ENCODE data around the gene RANBP1. TPM values are rescaled to one million over a fixed set of nuclear protein-coding genes. Genes with fewer than 3 reads are reported as not detected.

Gene RANBP1
- total and polyA plus RNA-seq, 12 donors: 63.3 to 346 (median 126) TPM

DNA sequence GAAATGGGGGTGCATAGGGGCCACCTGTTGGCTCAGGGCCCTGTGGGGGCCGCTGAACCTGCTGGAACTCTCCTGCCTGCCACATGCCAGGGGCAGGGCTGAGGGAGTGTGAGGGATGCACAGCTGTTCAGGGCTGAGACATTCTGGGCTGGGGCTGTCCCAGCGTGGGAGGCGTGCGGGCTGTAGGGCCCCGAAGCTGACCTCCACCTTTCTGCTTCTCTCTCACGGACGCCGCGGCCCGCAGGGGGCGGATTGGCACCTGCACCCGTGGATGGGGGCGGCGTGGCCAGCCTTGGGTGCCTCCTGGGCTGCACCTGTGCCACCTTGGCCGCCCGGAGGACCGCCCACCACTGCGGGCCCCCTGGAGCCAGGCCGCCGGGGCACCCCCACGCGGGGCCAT lies 30.9 kb downstream of the RANBP1 start:
- 67 to 81% (median 78%) methylated on average over 3 to 22 of the region's 22 CpGs for WGBS, 4 donors
- DNase-seq: no peak
- TF ChIP-seq, protein P1, sequence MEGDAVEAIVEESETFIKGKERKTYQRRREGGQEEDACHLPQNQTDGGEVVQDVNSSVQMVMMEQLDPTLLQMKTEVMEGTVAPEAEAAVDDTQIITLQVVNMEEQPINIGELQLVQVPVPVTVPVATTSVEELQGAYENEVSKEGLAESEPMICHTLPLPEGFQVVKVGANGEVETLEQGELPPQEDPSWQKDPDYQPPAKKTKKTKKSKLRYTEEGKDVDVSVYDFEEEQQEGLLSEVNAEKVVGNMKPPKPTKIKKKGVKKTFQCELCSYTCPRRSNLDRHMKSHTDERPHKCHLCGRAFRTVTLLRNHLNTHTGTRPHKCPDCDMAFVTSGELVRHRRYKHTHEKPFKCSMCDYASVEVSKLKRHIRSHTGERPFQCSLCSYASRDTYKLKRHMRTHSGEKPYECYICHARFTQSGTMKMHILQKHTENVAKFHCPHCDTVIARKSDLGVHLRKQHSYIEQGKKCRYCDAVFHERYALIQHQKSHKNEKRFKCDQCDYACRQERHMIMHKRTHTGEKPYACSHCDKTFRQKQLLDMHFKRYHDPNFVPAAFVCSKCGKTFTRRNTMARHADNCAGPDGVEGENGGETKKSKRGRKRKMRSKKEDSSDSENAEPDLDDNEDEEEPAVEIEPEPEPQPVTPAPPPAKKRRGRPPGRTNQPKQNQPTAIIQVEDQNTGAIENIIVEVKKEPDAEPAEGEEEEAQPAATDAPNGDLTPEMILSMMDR (IDR thresholded peaks at IDR 0.05): no peak
- TF ChIP-seq POLR2A (IDR thresholded peaks at IDR 0.05): no peak
- H3K9me3 ChIP-seq (replicated peaks in 1 of 3): no peaks in the 10 kb centered on the region
- H3K4me1 ChIP-seq (replicated peaks in 1 of 2): no peaks in the 10 kb centered on the region
- no peak overlapping the region for H3K4me3 ChIP-seq
- no peaks in the 10 kb centered on the region for H3K27me3 ChIP-seq
- H3K36me3 ChIP-seq (replicated peaks in 1 of 2): no peaks in the 10 kb centered on the region
- no peak overlapping the region for H3K27ac ChIP-seq
- intact Hi-C loops (cut with DNase I): no loop called here

DNA sequence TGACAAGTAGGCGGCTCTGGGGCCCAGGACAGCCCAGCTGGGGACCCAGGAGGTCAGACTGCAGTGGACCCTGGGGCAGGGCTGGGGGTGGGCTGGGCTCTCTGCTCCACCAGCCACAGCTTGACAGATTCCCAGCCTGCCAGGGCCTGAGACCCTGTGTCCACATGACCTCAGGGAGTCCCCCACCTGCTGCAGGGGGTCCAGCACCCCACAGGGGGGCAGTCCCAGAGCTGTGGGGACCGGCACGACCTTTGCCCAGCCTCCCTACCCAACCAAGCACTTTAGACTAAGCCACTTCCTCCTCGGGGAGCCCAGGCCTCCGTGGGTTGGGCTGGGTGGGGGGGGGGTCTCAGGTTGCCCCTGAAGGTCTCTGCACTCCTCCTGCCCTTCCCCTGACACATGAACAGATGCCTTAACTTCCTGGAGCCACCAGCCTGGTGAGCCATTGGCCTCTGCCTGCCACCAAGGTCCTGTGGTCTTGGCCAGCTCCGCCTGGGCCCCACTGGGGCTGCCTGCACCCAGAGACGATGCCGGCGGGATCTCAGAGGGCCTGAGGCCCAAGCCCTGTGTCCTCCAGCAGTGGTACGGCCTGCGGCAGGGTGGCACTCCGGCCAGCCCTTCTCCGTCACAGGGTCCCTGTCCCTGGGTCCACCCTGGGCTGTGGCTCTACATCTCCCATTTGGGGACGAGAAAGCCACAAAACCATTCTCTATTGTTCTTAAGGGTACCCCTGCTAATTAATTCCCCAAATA lies 31.5 kb downstream of the RANBP1 start:
- Histone ChIP-seq H3K27ac (no peak overlapping the region), H3K4me1 (replicated peaks in 1 of 2) (no peaks in the 10 kb centered on the region), H3K9me3 (replicated peaks in 1 of 3) (no peaks in the 10 kb centered on the region), H3K27me3 (no peaks in the 10 kb centered on the region), H3K4me3 (no peak overlapping the region), H3K36me3 (replicated peaks in 1 of 2) (no peaks in the 10 kb centered on the region)
- TF ChIP-seq, protein P1 (IDR thresholded peaks at IDR 0.05): no peak
- TF ChIP-seq POLR2A (IDR thresholded peaks at IDR 0.05): no peak
- DNase-seq: no peak
- intact Hi-C loops (cut with DNase I): no loop called here
- WGBS, 4 donors: 73 to 89% (median 75%) methylated on average over 8 to 14 of the region's 14 CpGs

DNA sequence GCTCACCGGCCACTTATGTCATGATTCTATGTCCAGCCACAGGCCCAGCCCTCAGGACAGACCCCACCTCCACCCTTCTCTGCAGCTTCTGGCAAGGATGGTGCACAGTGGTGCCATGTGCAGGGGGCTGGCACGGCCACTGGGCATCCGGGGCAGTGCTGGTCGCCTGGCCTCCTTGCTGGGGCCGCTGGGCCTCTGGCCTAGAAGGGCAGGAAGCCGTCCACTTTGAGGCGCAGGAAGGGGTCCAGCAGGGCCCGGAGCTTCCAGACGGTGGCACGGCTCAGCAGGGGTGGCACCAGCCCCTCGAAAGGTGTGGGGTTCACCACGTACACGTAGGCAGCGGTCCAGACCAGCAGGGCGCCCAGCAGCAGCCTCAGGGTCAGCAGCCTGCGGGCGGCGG lies 32.5 kb downstream of the RANBP1 start:
- H3K9me3 ChIP-seq (replicated peaks in 1 of 3): no peaks in the 10 kb centered on the region
- 76 to 82% (median 79%) methylated on average over 3 to 18 of the region's 18 CpGs for WGBS, 4 donors
- intact Hi-C loops (cut with DNase I): no loop called here
- no peak overlapping the region for H3K27ac ChIP-seq
- no peaks in the 10 kb centered on the region for H3K4me1 ChIP-seq (replicated peaks in 1 of 2)
- no peak for DNase-seq
- no peaks in the 10 kb centered on the region for H3K27me3 ChIP-seq
- TF ChIP-seq, protein P1 (IDR thresholded peaks at IDR 0.05): no peak
- no peak for TF ChIP-seq POLR2A (IDR thresholded peaks at IDR 0.05)
- H3K4me3 ChIP-seq: no peak overlapping the region
- no peaks in the 10 kb centered on the region for H3K36me3 ChIP-seq (replicated peaks in 1 of 2)

DNA sequence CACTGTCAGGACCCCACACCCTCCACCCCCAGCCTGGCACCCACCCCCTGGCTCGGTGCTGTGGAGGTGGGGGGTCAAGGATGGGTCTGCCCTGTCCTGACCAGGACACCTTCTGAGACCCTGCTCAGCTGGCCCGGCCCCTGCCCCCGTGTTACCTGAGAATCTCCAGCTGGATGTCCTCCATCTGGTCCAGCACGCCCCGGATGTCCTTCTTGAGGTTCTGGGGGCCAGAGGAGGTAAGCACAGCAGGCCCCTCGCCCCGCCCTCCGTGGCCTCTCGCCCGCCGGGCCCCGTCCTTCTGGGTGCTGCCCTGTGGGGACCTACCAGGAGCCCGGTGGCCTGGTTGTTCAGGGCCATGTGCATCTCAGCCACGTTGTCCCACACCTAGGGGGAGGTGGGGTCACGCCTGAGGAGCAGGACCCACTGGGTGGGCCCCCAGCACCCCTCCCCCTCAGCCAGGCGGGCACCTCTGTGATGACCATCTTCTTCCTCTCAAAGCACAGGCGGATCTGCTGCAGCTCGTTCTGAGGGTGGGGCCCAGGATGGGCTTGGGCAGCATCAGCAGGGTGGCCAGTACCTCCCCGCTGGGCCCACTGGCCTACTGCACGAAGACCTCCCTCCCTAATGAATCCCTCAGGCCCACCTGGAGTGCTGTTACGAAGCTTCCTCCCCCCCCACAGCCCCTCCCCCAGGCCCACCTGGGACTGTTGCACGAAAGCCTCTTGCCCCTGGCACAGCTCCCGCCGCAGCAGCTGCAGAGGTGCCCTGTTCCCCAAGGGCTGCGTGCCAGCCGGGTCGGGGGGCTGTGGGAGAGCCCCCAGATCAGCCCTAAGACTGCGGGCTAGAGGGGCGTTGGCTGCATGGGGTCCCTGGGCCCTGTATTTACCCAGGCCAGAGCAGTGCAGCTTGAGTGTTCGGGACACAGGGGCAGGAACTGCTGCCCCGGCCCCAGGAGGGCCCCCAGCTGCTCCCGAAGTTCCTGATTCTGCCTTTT lies 33.6 kb downstream of the RANBP1 start:
- DNase-seq: no peak
- no peak for TF ChIP-seq POLR2A (IDR thresholded peaks at IDR 0.05)
- Histone ChIP-seq H3K27me3 (no peaks in the 10 kb centered on the region), H3K36me3 (replicated peaks in 1 of 2) (no peaks in the 10 kb centered on the region), H3K9me3 (replicated peaks in 1 of 3) (no peaks in the 10 kb centered on the region), H3K4me1 (replicated peaks in 1 of 2) (no peaks in the 10 kb centered on the region), H3K27ac (no peak overlapping the region), H3K4me3 (no peak overlapping the region)
- WGBS, 4 donors: 69 to 74% (median 70%) methylated on average over 2 to 32 of the region's 32 CpGs
- intact Hi-C loops (cut with DNase I): no loop called here

Measured in adrenal gland (tissue), 12 donors.